GM20000 (cell line): Measurements from ENCODE around the gene ITGB5.

Experiments used
- DNase-seq: peaks from one replicate; pipeline ENCODE4 v3.0.0; 2012; ENCODE audit warnings: low spot score
- CTCF ChIP-seq: IDR thresholded peaks from 2 replicates; pipeline ENCODE4 v1.5.1; 2012; ENCODE audit warnings: mild to moderate bottlenecking, control low read depth; ENCODE audit errors: extremely low read depth, missing control alignments

ITGB5 gene

GRCh38 chr3:124858275-124858674 is 28.9 kb downstream of the ITGB5 start:
- no peak for DNase-seq
- no peak for TF ChIP-seq CTCF

GRCh38 chr3:124856677-124857076 is 30.5 kb downstream of the ITGB5 start:
- no peak for TF ChIP-seq CTCF
- DNase-seq, result no peak

- no peak for DNase-seq
- no peak for TF ChIP-seq CTCF
Observed at GRCh38 chr3:124854009-124854408, 33.2 kb downstream of the ITGB5 start.

- no peak for DNase-seq
- TF ChIP-seq CTCF, result no peak
Observed at GRCh38 chr3:124853446-124853845, 33.7 kb downstream of the ITGB5 start.

GRCh38 chr3:124851905-124852304 is 35.3 kb downstream of the ITGB5 start:
- no peak for DNase-seq
- TF ChIP-seq CTCF, result no peak

- TF ChIP-seq CTCF, result no peak
- DNase-seq, result no peak
Observed at GRCh38 chr3:124851136-124851535, 36.0 kb downstream of the ITGB5 start.

- DNase-seq, result no peak
- TF ChIP-seq CTCF, result no peak
Observed at GRCh38 chr3:124850633-124851032, 36.5 kb downstream of the ITGB5 start.
